HFFc6 (cell line): Measurements from ENCODE around the gene ITGB3BP. TPM values are rescaled to one million over a fixed set of nuclear protein-coding genes. Genes with fewer than 3 reads are reported as not detected.

Experiments used
- DNase-seq: peaks from one replicate; pipeline ENCODE4 v3.0.0-alpha.2; 2018
- H3K27ac Mint-ChIP-seq: 2 replicates; pipeline ENCODE4 v1.8.0; 2020; ENCODE audit warnings: mild to moderate bottlenecking, mixed read lengths
- H3K27me3 Mint-ChIP-seq: 2 replicates; pipeline ENCODE4 v1.8.0; 2021; ENCODE audit warnings: mild to moderate bottlenecking, moderate library complexity, mixed read lengths; ENCODE audit not compliant: insufficient read depth
- H3K36me3 Mint-ChIP-seq: 2 replicates; pipeline ENCODE4 v1.8.0; 2021; ENCODE audit warnings: low read depth, mixed read lengths
- H3K4me1 Mint-ChIP-seq: 2 replicates; pipeline ENCODE4 v1.8.0; 2020; ENCODE audit warnings: low read depth, mixed read lengths
- H3K4me3 Mint-ChIP-seq: 2 replicates; pipeline ENCODE4 v1.8.0; 2020; ENCODE audit warnings: mild to moderate bottlenecking, moderate library complexity, mixed read lengths
- H3K9me3 Mint-ChIP-seq: 2 replicates; pipeline ENCODE4 v1.8.0; 2020; ENCODE audit warnings: mild to moderate bottlenecking, mixed read lengths
- total RNA-seq, 6 experiments: library from RNA; stranded (reverse); fragmentation: NEBNext Ultra II Directional; extraction: Animal tissue kit (Norgen Biotek cat#: 25700); gene quantifications; 2 replicates in 1 of 6; 3 replicates in 5 of 6; pipeline ENCODE4 v1.2.3, GENCODE V29; 2021
- TF ChIP-seq, protein P1 (sequence below): fragments of 200-600 bp; sonication (generic); IDR thresholded peaks from 2 replicates; pipeline ENCODE4 v1.5.0; 2021; ENCODE audit warnings: antibody characterized with exemption, mild to moderate bottlenecking

ITGB3BP gene
- total RNA-seq, 6 experiments from 2014 or later = 16.7 to 25.1 (median 22.3) TPM

- no peaks in the 10 kb centered on the region for H3K4me1 Mint-ChIP-seq
These were observed 10.9 kb upstream of the ITGB3BP start for GRCh38 chr1:63533931-63534330.

DNA sequence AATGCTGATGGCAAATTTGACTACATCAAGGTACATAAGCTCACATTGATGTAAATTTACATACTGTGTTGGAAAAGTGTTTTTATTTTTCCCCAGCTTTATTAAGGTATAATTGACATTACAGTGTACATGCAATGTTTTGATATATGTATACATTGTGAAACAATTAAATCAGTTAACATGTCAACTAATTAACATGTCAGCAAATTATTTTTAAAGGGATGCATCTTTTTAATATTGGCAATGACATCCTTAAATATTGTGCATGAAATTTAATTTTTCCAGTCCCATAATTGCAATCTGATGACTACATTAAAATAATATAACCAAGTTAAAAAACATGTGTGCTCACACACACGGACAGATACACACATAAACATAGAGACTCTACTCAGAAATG, 9.7 kb upstream of the ITGB3BP start:
- no peaks in the 10 kb centered on the region for H3K4me1 Mint-ChIP-seq
- H3K27me3 Mint-ChIP-seq = no peaks in the 10 kb centered on the region
- TF ChIP-seq, protein P1, sequence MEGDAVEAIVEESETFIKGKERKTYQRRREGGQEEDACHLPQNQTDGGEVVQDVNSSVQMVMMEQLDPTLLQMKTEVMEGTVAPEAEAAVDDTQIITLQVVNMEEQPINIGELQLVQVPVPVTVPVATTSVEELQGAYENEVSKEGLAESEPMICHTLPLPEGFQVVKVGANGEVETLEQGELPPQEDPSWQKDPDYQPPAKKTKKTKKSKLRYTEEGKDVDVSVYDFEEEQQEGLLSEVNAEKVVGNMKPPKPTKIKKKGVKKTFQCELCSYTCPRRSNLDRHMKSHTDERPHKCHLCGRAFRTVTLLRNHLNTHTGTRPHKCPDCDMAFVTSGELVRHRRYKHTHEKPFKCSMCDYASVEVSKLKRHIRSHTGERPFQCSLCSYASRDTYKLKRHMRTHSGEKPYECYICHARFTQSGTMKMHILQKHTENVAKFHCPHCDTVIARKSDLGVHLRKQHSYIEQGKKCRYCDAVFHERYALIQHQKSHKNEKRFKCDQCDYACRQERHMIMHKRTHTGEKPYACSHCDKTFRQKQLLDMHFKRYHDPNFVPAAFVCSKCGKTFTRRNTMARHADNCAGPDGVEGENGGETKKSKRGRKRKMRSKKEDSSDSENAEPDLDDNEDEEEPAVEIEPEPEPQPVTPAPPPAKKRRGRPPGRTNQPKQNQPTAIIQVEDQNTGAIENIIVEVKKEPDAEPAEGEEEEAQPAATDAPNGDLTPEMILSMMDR = no peak
- no peak overlapping the region for H3K4me3 Mint-ChIP-seq
- no peak for DNase-seq
- no peak overlapping the region for H3K27ac Mint-ChIP-seq
- H3K36me3 Mint-ChIP-seq = no peaks in the 10 kb centered on the region
- no peaks in the 10 kb centered on the region for H3K9me3 Mint-ChIP-seq

More at GRCh38 chr1:63533931-63534330, 10.9 kb upstream of the ITGB3BP start:
- DNase-seq = no peak
- no peaks in the 10 kb centered on the region for H3K9me3 Mint-ChIP-seq
- no peaks in the 10 kb centered on the region for H3K36me3 Mint-ChIP-seq
- H3K27me3 Mint-ChIP-seq = no peaks in the 10 kb centered on the region
- TF ChIP-seq, protein P1 = no peak
- no peak overlapping the region for H3K4me3 Mint-ChIP-seq
- H3K27ac Mint-ChIP-seq = no peak overlapping the region

DNA sequence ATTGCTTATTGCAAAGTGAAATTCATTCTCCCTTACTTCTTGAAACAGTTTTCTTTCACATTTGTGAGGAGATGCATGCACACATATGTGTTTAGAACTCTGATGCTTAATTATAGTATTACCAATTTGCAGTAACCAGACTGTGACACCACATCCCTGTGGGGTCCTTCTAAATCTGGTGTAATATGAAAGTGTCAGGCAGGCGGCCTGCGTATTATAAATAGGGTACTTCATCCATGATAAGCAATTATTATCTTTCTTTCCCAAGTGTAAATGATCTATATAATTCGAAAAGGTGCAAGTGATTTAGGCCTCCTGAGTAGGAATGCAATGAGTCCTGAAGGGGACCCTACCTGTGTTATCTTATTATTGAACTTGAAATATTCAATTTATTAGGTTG, 1.2 kb upstream of the ITGB3BP start:
- no peak for DNase-seq
- peak overlapping the region; percentile 98 for H3K4me3 Mint-ChIP-seq
- no peaks in the 10 kb centered on the region for H3K9me3 Mint-ChIP-seq
- TF ChIP-seq, protein P1 = no peak; the same call in 1 of the 2 replicates
- no peaks in the 10 kb centered on the region; the same call in 1 of the 2 replicates for H3K27me3 Mint-ChIP-seq
- H3K36me3 Mint-ChIP-seq = no peaks in the 10 kb centered on the region
- H3K4me1 Mint-ChIP-seq = peaks cover 34% of the 10 kb centered on the region
- H3K27ac Mint-ChIP-seq = peak overlapping the region; percentile 99

DNA sequence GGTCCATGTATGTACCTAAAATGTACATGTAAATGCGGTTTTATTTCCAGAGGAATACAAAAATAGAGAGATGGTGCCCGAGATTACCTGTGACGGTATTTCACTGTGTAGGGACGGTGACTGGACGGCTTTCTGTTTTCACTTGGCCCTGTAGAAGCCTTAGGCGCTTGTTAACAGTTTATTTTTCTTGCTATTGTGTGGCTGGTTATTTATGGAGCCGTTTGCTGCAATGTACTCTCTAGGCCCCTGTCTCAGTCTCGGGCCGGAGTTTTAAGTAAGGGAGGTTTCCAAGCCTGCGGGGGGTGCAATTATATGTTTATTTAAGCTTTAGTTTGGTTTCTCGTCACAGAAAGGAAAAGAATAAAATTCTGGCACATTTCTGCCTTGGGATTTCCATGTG, 713 bp upstream of the ITGB3BP start:
- Mint-ChIP-seq H3K9me3 (no peaks in the 10 kb centered on the region), H3K4me3 (peak overlapping the region; percentile 98), H3K27me3 (no peaks in the 10 kb centered on the region; the same call in 1 of the 2 replicates), H3K4me1 (peaks cover 34% of the 10 kb centered on the region), H3K27ac (peak overlapping the region; percentile 99), H3K36me3 (no peaks in the 10 kb centered on the region)
- TF ChIP-seq, protein P1 = no peak
- no peak for DNase-seq

DNA sequence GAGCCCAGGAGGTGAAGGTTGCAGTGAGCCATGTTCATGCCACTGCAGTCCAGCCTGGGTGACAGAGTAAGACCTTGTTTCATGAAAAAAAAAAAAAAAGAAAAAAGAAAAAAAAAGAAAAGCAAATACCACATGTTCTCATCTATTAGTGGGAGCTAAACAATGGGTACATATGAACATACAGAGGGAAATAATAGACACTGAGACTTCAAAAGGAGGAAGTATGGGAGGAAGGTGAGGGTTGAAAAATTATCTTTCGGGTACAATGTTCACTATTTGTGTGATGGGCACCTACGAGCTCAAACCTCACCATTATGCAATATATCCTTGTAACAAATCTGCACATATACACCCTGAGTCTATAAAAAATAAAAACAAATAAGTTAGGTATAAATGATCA, 6.4 kb downstream of the ITGB3BP start:
- Mint-ChIP-seq H3K4me3 (no peak overlapping the region), H3K27me3 (no peaks in the 10 kb centered on the region), H3K27ac (no peak overlapping the region), H3K4me1 (peaks cover 10% of the 10 kb centered on the region), H3K9me3 (no peaks in the 10 kb centered on the region), H3K36me3 (peaks cover 10% of the 10 kb centered on the region)
- TF ChIP-seq, protein P1 = no peak
- DNase-seq = no peak

- Mint-ChIP-seq H3K9me3 (no peaks in the 10 kb centered on the region), H3K4me3 (no peak overlapping the region), H3K36me3 (peaks cover 10% of the 10 kb centered on the region), H3K27ac (no peak overlapping the region), H3K27me3 (no peaks in the 10 kb centered on the region), H3K4me1 (no peaks in the 10 kb centered on the region)
- DNase-seq = no peak
- TF ChIP-seq, protein P1 = no peak
These were observed 10.4 kb downstream of the ITGB3BP start for GRCh38 chr1:63512584-63512983.
